ENCODE results near the gene NAE1.

Gene NAE1

GRCh38 chr16:66849549-66849948, 18.8 kb upstream of the NAE1 start:
- DNase-seq, result no peak

- no peak for DNase-seq
Observed at GRCh38 chr16:66849021-66849420, 18.2 kb upstream of the NAE1 start.

GRCh38 chr16:66848172-66848571, 17.4 kb upstream of the NAE1 start:
- no peak for DNase-seq

- no peak for DNase-seq
Observed at GRCh38 chr16:66847533-66848067, 16.8 kb upstream of the NAE1 start.

- DNase-seq, result no peak
Observed at GRCh38 chr16:66846831-66847230, 16.1 kb upstream of the NAE1 start.

GRCh38 chr16:66846266-66846665, 15.5 kb upstream of the NAE1 start:
- DNase-seq, result no peak

GRCh38 chr16:66845791-66846221, 15.0 kb upstream of the NAE1 start:
- no peak for DNase-seq

GRCh38 chr16:66845080-66845410, 14.3 kb upstream of the NAE1 start:
- DNase-seq, result no peak

- DNase-seq, result no peak
Observed at GRCh38 chr16:66844342-66845079, 13.7 kb upstream of the NAE1 start, which contains the start of gene CA7. CA7 (plus strand) TSS chr16:66844414; CDS start chr16:66844488, 74 bp downstream.

- no peak for DNase-seq
Observed at GRCh38 chr16:66844009-66844341, 13.2 kb upstream of the NAE1 start.

- DNase-seq, result no peak
Observed at GRCh38 chr16:66843191-66843590, 12.4 kb upstream of the NAE1 start.

GRCh38 chr16:66842765-66843164, 12.0 kb upstream of the NAE1 start:
- DNase-seq, result no peak

GRCh38 chr16:66841366-66841765, 10.6 kb upstream of the NAE1 start:
- no peak for DNase-seq

GRCh38 chr16:66840883-66841282, 10.1 kb upstream of the NAE1 start:
- no peak for DNase-seq

- no peak for DNase-seq
Observed at GRCh38 chr16:66834746-66835145, 4.0 kb upstream of the NAE1 start.

- no peak for DNase-seq
Observed at GRCh38 chr16:66832661-66833305, 2.0 kb upstream of the NAE1 start.

- no peak for DNase-seq
Observed at GRCh38 chr16:66832190-66832589, 1.4 kb upstream of the NAE1 start.

GRCh38 chr16:66824006-66824405, 6.8 kb downstream of the NAE1 start:
- no peak for DNase-seq

GRCh38 chr16:66814734-66815133, 16.0 kb downstream of the NAE1 start:
- no peak for DNase-seq

- no peak for DNase-seq
Observed at GRCh38 chr16:66811043-66811442, 19.7 kb downstream of the NAE1 start.

- no peak for DNase-seq
Observed at GRCh38 chr16:66810391-66810790, 20.4 kb downstream of the NAE1 start.

- no peak for DNase-seq
Observed at GRCh38 chr16:66809765-66810164, 21.0 kb downstream of the NAE1 start.

GRCh38 chr16:66802159-66802558, 28.6 kb downstream of the NAE1 start:
- no peak for DNase-seq

GRCh38 chr16:66801320-66802105, 29.3 kb downstream of the NAE1 start, which contains the start of gene TERB1:
TERB1 (minus strand) TSS chr16:66801584; CDS start chr16:66796798, 4,786 bp downstream.
- DNase-seq, result no peak

Measured in activated gamma-delta T cell treated with Interleukin-2 at 50 U/mL for 16 hours (primary cell).